WTC11 (cell line): ENCODE results near the gene PDE11A. TPM values are rescaled to one million over a fixed set of nuclear protein-coding genes. Genes with fewer than 3 reads are reported as not detected.

Experiments used
- ATAC-seq: fragments of 200-7000 bp; cut with Tn5 transposase; 2 replicates; pipeline ENCODE4 v1.10.0; 2021; ENCODE audit warnings: mild to moderate bottlenecking, moderate library complexity
- CTCF ChIA-PET: fragments of 300-600 bp; sonication (Branson Sonifier 250); formaldehyde crosslinking; loops from one replicate; lab custom pipeline; 2021; ENCODE audit warnings: antibody characterized with exemption; lab: Charles Lee
- POLR2A ChIA-PET: fragments of 350-600 bp; sonication (Branson Sonifier 250); formaldehyde crosslinking; loops from one replicate; lab custom pipeline; 2021; ENCODE audit warnings: antibody characterized with exemption; lab: Charles Lee
- DNase-seq: peaks from one replicate; pipeline ENCODE4 v3.0.0; 2021; ENCODE audit warnings: low spot score
- H3K27ac Mint-ChIP-seq: 2 replicates; pipeline ENCODE4 v1.8.0; 2021; ENCODE audit warnings: mixed read lengths
- H3K27me3 Mint-ChIP-seq: 2 replicates; pipeline ENCODE4 v1.8.0; 2021; ENCODE audit warnings: low read depth, mild to moderate bottlenecking, moderate library complexity, mixed read lengths
- H3K36me3 Mint-ChIP-seq: 2 replicates; pipeline ENCODE4 v1.8.0; 2021; ENCODE audit warnings: mixed read lengths
- H3K4me1 Mint-ChIP-seq: 2 replicates; pipeline ENCODE4 v1.8.0; 2022; ENCODE audit warnings: mixed read lengths
- H3K4me3 Mint-ChIP-seq: 2 replicates; pipeline ENCODE4 v1.8.0; 2021; ENCODE audit warnings: mild to moderate bottlenecking, moderate library complexity, mixed read lengths
- H3K9me3 Mint-ChIP-seq: 2 replicates; pipeline ENCODE4 v1.8.0; 2021; ENCODE audit warnings: mixed read lengths
- AR ChIP-seq: fragments of 250-450 bp; sonication (Bioruptor Pico); IDR thresholded peaks from 2 replicates; pipeline ENCODE4 v1.9.0; 2021; ENCODE audit warnings: mild to moderate bottlenecking
- EMX1 ChIP-seq: fragments of 250-450 bp; sonication (Bioruptor Pico); IDR thresholded peaks from 2 replicates; pipeline ENCODE4 v1.8.0; 2021; ENCODE audit warnings: mild to moderate bottlenecking
- FOXK1 ChIP-seq: sonication (generic); formaldehyde crosslinking; IDR thresholded peaks from 2 replicates; pipeline ENCODE4 v1.8.0; 2022; ENCODE audit warnings: mild to moderate bottlenecking, moderate library complexity, missing genetic modification reagents
- FOXP1 ChIP-seq: sonication (generic); formaldehyde crosslinking; IDR thresholded peaks from 2 replicates; pipeline ENCODE4 v1.8.0; 2022; ENCODE audit warnings: missing genetic modification reagents, mild to moderate bottlenecking, moderate library complexity, borderline replicate concordance
- IRF2 ChIP-seq: sonication (generic); formaldehyde crosslinking; IDR thresholded peaks from 2 replicates; pipeline ENCODE4 v1.8.0; 2022; ENCODE audit warnings: low read depth, missing genetic modification reagents, borderline replicate concordance
- OVOL2 ChIP-seq: fragments of 250-450 bp; sonication (Bioruptor Pico); IDR thresholded peaks from 2 replicates; pipeline ENCODE4 v1.9.0; 2021; ENCODE audit warnings: mild to moderate bottlenecking, borderline replicate concordance
- RORB ChIP-seq: fragments of 250-450 bp; sonication (Bioruptor Pico); IDR thresholded peaks from 2 replicates; pipeline ENCODE4 v1.9.0; 2021; ENCODE audit warnings: mild to moderate bottlenecking
- SOX15 ChIP-seq: fragments of 250-450 bp; sonication (Bioruptor Pico); IDR thresholded peaks from 2 replicates; pipeline ENCODE4 v1.9.0; 2021; ENCODE audit warnings: mild to moderate bottlenecking
- USF2 ChIP-seq: sonication (generic); formaldehyde crosslinking; IDR thresholded peaks from 2 replicates; pipeline ENCODE4 v1.8.1; 2023; ENCODE audit warnings: mild to moderate bottlenecking, missing genetic modification reagents, moderate library complexity
- ZBTB21 ChIP-seq: sonication (generic); formaldehyde crosslinking; IDR thresholded peaks from 2 replicates; pipeline ENCODE4 v1.8.1; 2023; ENCODE audit warnings: mild to moderate bottlenecking, missing genetic modification reagents, borderline replicate concordance
- ZNF671 ChIP-seq: fragments of 250-450 bp; sonication (Bioruptor Pico); IDR thresholded peaks from 2 replicates; pipeline ENCODE4 v1.8.0; 2021; ENCODE audit warnings: mild to moderate bottlenecking
- total RNA-seq: library from RNA; stranded (reverse); gene quantifications from 3 replicates; pipeline ENCODE4 v1.2.3, GENCODE V29; 2021
- TF ChIP-seq, protein P1 (sequence below): sonication (generic); formaldehyde crosslinking; IDR thresholded peaks from 2 replicates; pipeline ENCODE4 v1.8.0; 2022; ENCODE audit warnings: mild to moderate bottlenecking, missing genetic modification reagents
- TF ChIP-seq, protein P2 (sequence below): sonication (generic); formaldehyde crosslinking; IDR thresholded peaks from 2 replicates; pipeline ENCODE4 v1.8.0; 2022; ENCODE audit warnings: mild to moderate bottlenecking, missing genetic modification reagents
- TF ChIP-seq, protein P3 (sequence below): sonication (generic); formaldehyde crosslinking; IDR thresholded peaks from 2 replicates; pipeline ENCODE4 v1.8.1; 2023; ENCODE audit warnings: mild to moderate bottlenecking, moderate library complexity, missing genetic modification reagents
- TF ChIP-seq, protein P4 (sequence below): fragments of 200-600 bp; IDR thresholded peaks from 2 replicates; pipeline ENCODE4 v1.8.0; 2022; ENCODE audit warnings: antibody characterized with exemption

The PDE11A gene
- total RNA-seq, 1 experiment from 2014 or later: 0.13 TPM

DNA sequence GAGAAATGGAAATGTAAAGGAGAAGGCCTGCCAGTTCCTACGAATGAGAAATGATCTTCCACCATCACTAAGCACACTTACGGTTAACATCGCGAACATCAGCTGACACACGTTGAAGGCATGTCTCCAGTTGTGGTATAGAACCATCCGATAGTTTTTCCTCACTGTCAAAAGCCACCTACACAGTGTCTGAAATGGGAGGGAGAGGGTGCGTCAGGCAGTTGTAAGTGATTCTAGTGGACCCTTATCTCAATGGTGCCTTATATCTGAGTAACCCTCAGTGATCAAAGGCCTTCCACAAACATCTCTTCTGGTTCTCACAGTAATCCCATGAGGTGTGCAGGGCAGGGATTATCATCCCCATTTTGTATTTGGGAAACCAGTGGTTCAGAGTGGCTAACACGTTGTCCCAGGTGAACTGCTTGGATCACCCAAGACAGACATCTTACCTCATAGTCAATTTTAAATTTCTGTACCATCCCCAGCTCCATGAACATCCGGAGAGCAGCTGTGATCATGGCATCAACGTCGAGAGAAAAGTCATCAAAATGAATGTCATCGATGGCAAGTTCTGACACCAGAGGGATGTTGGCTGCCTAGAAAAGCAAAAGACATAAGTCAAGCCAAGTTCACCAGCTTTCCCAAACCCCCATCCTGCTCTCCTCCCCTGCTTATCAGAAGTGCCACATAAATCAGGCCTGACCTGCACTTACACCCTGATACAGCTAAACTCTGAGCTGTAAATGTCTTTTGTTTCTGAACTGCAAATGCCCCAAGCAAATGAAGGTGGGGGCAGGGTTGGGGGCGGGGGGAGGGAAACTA is 344.8 kb downstream of the PDE11A start (continued):
- TF ChIP-seq AR: no peak

- Mint-ChIP-seq H3K9me3 (no peaks in the 10 kb centered on the region), H3K4me3 (no peak overlapping the region), H3K27ac (no peak overlapping the region), H3K4me1 (peaks cover 12% of the 10 kb centered on the region), H3K27me3 (peaks cover 86% of the 10 kb centered on the region), H3K36me3 (no peaks in the 10 kb centered on the region)
- no peak for DNase-seq
- ATAC-seq: no peak
- ChIA-PET CTCF (no interaction called here), POLR2A (no interaction called here)
- TF ChIP-seq SOX15 (no peak), IRF2 (CRISPR knock-in tag) (no peak), OVOL2 (CRISPR knock-in tag) (no peak), USF2 (CRISPR knock-in tag) (no peak), ZBTB21 (no peak), EMX1 (CRISPR knock-in tag) (no peak), RORB (no peak), FOXP1 (no peak), FOXK1 (no peak), ZNF671 (CRISPR knock-in tag) (no peak)
- TF ChIP-seq, protein P1, sequence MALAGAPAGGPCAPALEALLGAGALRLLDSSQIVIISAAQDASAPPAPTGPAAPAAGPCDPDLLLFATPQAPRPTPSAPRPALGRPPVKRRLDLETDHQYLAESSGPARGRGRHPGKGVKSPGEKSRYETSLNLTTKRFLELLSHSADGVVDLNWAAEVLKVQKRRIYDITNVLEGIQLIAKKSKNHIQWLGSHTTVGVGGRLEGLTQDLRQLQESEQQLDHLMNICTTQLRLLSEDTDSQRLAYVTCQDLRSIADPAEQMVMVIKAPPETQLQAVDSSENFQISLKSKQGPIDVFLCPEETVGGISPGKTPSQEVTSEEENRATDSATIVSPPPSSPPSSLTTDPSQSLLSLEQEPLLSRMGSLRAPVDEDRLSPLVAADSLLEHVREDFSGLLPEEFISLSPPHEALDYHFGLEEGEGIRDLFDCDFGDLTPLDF: no peak
Measured at GRCh38 chr2:177726931-177727348, 345.6 kb downstream of the PDE11A start.

GRCh38 chr2:177724398-177725287 is 347.9 kb downstream of the PDE11A start:
- DNase-seq: peak; percentile 72
- Mint-ChIP-seq H3K4me3 (no peak overlapping the region), H3K4me1 (no peaks in the 10 kb centered on the region), H3K27ac (no peak overlapping the region), H3K27me3 (peaks cover 78% of the 10 kb centered on the region), H3K9me3 (no peaks in the 10 kb centered on the region)
- POLR2A ChIA-PET: interaction anchor here (0.7 kb wide), 1 partner anchor 341 kb away, joined by 3 read pairs; no protein-coding TSS in a partner anchor
- TF ChIP-seq, protein P2, sequence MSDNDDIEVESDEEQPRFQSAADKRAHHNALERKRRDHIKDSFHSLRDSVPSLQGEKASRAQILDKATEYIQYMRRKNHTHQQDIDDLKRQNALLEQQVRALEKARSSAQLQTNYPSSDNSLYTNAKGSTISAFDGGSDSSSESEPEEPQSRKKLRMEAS (CRISPR knock-in tag): 0 out of 2 replicates have a peak, but pooled peaks have one; percentile 20
- TF ChIP-seq, protein P3, sequence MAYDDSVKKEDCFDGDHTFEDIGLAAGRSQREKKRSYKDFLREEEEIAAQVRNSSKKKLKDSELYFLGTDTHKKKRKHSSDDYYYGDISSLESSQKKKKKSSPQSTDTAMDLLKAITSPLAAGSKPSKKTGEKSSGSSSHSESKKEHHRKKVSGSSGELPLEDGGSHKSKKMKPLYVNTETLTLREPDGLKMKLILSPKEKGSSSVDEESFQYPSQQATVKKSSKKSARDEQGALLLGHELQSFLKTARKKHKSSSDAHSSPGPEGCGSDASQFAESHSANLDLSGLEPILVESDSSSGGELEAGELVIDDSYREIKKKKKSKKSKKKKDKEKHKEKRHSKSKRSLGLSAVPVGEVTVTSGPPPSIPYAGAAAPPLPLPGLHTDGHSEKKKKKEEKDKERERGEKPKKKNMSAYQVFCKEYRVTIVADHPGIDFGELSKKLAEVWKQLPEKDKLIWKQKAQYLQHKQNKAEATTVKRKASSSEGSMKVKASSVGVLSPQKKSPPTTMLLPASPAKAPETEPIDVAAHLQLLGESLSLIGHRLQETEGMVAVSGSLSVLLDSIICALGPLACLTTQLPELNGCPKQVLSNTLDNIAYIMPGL (CRISPR knock-in tag): no peak
- TF ChIP-seq, protein P4, sequence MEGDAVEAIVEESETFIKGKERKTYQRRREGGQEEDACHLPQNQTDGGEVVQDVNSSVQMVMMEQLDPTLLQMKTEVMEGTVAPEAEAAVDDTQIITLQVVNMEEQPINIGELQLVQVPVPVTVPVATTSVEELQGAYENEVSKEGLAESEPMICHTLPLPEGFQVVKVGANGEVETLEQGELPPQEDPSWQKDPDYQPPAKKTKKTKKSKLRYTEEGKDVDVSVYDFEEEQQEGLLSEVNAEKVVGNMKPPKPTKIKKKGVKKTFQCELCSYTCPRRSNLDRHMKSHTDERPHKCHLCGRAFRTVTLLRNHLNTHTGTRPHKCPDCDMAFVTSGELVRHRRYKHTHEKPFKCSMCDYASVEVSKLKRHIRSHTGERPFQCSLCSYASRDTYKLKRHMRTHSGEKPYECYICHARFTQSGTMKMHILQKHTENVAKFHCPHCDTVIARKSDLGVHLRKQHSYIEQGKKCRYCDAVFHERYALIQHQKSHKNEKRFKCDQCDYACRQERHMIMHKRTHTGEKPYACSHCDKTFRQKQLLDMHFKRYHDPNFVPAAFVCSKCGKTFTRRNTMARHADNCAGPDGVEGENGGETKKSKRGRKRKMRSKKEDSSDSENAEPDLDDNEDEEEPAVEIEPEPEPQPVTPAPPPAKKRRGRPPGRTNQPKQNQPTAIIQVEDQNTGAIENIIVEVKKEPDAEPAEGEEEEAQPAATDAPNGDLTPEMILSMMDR: peak; percentile 80
- TF ChIP-seq, all 79 proteins: peak for 2
- CTCF ChIA-PET: interaction anchor here (0.5 to 1.5 kb wide), 11 partner anchors 10 to 1534 kb away, joined by 3 to 6 read pairs (median 4); no protein-coding TSS in a partner anchor
- no peaks in the 10 kb centered on the region for H3K36me3 Mint-ChIP-seq
- ATAC-seq: peak; percentile 86
